Muscle of arm (tissue), 14 donors: ENCODE data around the gene UPB1. TPM values are rescaled to one million over a fixed set of nuclear protein-coding genes. Genes with fewer than 3 reads are reported as not detected.

Experiments
- DNase-seq: peaks from one replicate; pipeline ENCODE4 v3.0.0-alpha.2; 2013
- long read RNA-seq, 11 donors: transcript quantifications; one replicate each; lab custom pipeline, GENCODE V29; 2026
- polyA plus RNA-seq, 12 donors: library from polyadenylated mRNA; unstranded; fragments of 120-200 nt; gene quantifications; one replicate each; pipeline ENCODE4 v1.2.1, GENCODE V29; 2013; ENCODE audit not compliant: insufficient read length in 12 of 12

The UPB1 gene
- 1 to 10 TPM in 2 of 12 donors, under 1 TPM in 8, not detected in 2; 0.28 to 1.2 (median 0.65) TPM for polyA plus RNA-seq
- long read RNA-seq, donor 1: 0 reads
- long read RNA-seq, donor 2: 0 reads
- long read RNA-seq, donor 3: 0 reads
- long read RNA-seq, donor 4: 0 reads
- long read RNA-seq, donor 5: 0 reads
- long read RNA-seq, donor 6: 0 reads
- long read RNA-seq, donor 7: 0 reads
- long read RNA-seq, donor 8: 0 reads
- long read RNA-seq, donor 9: 0 reads
- long read RNA-seq, donor 10: 0 reads
- long read RNA-seq, donor 11: 0 reads

DNA sequence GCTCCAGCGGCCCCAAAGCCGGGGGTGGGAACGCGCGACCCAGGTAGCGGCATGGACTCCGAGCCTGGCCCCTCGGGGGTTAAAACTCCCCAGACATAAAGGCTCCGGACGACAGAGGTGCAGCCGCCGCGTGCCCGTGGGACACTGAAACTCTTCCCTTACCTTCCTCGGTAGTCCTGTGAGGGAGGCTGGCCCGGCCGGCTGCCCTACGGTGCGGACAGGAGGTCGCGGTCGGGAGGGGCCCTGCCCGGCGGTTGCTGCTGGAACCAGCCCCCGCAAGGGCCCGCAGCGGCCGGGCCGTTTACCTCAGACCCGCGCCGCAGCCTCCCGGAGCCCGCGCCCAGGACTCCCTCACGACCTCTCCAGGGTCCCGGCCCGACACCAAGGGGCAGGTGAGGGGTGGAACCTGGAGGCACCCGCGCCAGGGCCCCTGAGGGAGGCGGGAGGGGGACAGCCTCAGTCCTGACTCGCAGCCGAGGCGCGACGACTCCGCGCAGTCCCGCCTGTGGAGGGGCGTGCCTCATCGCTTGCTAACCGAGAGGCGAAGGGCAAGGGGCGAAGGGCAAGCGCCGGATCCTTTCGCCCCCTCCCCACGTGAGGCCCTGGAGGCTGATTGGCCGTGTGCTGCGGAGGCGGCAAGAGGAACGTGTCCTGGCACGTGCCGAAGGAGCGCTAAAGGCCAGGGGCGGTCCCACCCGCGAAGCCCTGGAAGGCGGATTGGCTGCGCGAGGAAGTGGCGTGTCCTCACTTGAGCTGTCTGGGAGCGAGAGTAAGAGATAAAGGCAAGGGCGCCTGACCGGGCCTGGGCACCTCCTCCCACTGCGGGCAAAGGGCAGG, at the start of gene UPB1:
UPB1 (plus strand) TSS at position 805 of the 837 bp plus-strand sequence. CDS start 72 bp downstream, outside the sequence.
- DNase-seq: no peak

DNA sequence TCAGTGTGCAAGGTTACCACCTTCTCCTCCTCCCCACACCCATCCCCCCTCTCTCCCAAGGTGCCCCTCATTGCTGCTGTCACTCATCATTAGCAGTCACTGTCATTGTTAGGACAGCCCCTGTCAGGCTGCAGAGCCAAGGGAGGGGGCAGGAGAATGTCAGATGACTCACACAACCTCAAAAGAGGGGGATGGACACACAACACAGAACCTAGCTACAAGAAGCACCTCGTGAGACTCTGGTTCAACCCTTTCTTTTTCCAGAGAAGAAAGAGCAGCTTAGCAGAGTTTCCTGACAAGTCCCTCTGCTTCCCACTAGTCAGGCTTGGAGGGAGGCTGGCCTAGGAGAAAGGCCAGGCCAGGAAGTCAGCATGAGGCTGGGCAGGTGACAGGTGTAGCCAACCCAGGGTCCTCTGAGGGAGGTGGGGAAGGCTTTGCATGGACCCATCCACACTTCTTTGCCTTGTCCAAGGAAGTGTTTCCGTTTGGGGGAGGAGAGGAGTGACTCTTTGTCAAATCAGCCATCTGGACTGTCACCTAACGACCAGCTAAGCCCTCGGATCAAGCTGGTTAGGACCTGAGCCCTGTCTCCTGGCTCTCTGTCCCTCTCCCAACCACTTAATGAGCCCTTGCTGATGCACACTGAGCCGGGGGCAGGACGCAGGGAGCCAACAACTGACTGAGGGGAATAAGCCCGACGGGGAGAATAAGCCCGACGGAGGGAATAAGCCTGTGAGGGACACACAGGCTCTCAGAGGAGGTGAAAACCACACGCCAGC, 49.5 kb upstream of the UPB1 start:
- no peak for DNase-seq

DNA sequence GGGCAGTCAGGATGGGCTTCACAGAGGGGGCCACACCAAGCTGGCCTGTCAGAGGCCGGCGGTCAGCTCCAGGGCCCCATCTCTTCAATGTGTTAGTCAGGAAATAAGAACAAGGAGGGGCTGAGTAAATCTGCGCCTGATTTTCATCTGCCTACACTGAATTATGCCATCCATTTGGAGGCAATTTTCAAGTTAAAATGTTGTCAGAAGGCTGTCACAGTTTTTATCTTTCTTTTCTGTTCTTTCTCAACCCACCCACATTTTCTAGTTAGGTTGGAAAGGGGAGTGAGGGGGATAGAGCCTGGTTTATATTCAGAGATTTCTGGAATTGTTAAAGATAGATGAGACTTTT, 48.9 kb upstream of the UPB1 start:
- no peak for DNase-seq

DNA sequence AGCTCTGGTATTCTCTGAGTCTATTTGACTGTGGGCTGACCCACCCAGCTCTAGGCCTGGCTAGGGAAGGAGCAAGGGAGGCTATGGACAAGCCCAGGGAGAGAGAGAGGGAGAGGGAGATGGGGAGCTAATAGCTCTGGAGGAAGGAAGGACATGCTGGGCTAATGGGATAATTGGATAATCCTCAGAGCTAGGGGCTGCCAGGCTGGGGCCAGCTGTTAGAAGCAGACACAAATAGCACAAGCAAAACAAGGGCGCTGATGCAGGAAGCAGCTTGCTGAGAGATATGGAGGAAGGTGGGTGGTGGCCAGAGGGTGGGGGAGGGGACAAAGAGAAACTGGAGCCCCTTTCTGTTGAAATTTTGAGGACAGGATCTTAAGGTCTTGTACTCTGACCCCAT, 44.5 kb upstream of the UPB1 start:
- no peak for DNase-seq

DNA sequence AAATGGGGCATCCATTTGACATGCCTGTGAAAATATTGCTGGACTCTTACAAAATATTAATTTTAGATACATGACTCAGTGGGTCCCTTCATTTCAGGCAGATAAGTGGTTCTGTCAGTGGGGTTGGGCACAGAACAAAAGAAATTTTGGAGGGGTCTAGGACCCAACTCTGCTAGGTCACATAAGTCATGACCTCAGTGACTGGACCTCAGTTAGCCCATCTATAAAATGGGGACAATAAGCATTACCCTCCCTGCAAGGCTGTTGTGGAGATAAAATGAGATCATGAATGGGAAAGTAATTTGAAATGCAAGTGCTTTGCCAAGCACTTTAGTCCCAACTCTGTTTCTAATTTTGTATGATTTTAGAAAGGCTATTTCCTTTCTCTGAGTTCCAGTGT, 44.0 kb upstream of the UPB1 start:
- DNase-seq: no peak

DNA sequence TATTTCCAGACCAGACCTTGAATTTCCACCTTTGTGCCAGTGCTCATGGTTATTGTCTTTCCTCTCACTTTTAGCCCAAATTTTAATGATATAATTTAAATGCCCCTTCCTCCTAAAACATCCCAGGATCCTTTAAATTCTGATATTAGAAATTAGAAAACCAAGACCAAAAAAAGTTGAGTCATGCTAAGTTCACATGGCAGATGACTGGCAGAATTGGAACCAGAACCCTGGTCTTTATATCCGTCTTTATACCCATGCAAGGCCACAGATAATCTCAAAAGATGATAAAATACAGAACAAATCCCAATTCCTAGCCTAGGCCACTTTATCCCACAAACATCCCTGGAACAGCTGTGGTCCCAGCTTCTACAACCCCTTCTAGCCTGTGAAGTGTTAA, 41.3 kb upstream of the UPB1 start:
- no peak for DNase-seq

DNA sequence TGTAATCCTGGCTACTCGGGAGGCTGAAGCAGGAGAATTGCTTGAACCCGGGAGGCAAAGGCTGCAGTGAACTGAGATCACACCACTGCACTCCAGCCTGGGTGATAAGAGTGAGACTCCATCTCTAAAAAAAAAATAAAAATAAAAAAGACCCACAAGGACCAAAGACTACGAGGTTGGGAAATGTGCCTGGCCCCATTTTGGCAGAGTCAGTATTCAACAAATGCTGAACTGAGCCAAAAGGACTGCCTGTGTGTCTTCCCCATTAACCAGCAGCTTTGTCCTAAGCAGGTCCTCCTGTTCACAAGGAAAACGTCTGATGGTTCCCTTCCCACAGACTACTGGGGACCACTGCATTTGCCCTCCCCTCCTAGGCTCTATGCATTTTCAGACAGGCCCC, 40.1 kb upstream of the UPB1 start:
- no peak for DNase-seq

DNA sequence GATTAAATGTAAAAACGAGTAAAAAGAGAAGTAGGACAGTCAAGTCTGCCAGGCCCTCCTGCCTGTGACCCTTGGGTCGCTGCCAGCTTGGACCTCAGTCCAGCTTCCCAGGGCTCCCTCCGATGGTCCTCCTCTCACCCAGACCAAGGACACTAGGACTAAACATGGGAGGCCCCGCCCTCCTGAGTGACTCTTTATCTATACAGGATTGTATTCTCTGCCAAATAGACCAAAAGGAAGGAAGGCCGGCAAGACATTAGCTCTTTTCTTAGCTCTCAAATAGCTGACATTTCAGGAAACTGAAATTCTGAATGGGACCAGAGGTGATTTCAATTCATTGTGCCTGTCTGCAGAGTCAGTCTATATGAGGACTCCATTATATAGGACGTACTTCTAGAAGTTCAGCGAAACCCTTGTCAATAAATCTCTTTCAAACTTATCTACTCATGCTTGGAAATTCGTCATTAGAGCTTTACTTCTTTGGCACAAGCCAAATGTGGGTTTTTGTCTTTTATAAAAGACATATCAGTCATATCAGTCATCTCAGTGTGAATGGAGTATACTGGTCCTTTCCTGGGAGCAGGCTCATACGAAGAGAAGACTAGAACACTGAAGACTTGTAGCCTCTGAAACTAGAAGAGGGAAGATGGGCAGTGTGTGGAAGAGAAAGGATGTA, 39.2 kb upstream of the UPB1 start:
- no peak for DNase-seq

DNA sequence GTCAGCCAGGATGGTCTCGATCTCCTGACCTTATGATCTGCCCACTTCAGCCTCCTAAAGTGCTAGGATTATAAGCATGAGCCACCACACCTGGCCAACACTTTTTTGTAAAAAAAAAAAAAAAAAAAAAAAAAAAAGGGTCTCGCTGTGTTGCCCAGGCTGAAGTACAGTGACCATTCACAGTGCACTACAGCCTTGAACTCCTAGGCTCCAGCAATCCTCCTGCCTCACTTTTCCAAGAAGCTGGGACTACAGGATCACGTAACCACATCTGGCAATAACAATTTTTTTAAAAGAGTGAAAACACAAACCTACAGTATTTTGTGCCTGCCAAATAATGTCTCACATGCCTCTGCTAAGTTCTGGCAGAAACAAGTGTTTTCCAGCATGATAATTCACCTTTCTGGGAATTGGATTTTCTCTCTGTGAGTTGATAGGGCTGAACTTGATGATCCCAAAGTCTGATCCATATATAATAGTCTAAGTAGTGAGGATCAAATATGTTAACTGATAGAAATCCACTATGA, 37.2 kb upstream of the UPB1 start:
- no peak for DNase-seq

DNA sequence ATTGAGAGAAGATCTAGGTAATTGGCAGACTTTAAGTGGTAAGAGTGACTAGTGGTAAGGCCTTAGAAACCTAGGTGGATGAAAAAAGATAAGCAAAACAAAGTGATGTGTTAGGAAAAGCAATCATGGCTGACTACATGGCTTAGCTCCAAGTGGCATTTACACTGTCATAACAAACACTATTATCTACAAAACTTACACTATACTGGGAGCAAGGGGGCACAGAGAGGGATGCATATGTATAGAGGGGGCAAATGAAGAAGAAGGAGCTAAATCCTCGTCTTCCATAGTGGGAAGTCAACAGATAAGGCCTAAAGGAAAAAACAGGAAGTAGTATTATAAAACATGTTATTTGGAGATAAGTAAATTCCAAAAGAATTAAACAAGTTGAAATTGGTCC, 35.2 kb upstream of the UPB1 start:
- no peak for DNase-seq

DNA sequence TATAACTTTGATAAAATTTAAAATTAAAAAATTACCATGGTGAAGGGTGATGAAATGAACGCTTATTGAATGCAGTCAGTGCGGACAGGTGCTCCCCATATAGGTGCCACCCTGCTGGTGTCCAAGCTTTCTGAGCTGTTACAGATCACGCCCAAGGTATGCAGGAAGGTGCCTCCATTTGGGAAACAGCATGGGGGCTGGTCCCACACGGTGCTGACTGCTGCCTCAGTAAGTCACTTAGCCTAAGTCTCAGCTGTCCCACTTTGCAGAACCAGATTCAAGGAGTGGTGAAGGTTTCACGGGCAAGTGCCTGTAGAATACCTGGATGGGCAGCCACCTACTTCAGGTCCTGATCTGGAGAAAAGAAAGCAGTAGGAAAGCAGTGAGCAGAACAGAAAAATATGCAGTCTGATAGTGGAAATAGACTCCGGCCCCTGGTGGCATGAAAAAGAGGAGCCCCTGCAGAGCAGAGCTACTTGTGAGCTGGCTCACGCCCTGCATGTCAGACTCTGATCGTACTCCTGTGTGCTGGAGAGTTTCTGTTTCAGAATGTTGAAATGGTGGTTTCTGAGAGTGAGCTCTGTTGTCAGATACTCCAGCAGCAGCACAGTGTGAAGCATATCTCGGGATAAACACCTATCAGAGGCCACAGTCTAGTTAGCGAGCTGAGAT, 34.6 kb upstream of the UPB1 start:
- no peak for DNase-seq

DNA sequence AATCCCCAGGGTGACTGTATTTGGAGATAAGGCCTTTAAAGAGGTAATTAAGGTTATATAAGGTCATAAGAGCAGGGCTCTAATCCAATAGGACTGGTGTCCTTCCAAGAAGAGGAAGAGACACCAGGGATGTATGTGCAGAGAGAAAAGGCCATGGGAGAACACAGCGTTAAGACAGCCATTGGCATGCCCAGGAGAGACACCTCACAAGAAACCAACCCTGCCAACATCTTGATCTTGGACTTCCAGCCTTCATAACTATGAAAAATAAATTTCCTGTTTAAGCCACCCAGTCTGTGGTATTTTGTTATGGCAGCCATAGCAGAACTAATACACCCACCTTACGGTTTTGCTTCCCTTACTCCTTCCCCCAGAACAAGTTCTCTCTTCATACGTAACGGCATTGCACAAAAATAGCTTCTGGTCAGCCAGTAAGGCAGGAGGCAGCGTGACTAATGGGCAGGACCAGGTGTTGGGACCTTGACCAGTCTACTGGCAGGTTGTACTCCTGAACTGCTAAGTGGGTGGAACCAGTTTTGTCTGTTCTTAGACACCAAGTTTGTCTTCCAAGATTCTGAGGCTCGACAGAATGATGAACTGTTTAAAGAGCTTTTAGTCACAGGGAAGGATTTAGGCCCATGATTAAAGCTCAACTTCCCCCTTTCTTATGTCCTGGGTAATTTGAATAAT, 31.9 kb upstream of the UPB1 start:
- no peak for DNase-seq

DNA sequence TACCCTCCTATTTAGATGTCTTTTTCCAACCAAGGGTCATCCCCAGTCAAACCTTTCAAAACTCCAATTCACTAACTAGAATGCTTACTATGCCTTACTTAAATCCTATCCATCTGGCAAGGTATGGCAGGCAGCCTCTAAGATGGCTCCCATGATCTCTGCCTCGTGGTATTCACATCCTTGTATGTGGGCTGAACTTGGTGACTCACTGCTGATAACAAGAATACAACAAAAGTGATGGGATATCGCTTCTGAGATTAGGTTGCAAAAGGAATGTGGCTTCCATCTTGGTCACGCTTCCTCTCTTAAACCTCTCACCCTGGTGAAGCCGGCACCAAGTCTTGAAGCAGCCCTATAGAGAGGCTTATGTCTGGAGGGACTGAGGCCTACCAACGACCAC, 29.6 kb upstream of the UPB1 start:
- DNase-seq: no peak

DNA sequence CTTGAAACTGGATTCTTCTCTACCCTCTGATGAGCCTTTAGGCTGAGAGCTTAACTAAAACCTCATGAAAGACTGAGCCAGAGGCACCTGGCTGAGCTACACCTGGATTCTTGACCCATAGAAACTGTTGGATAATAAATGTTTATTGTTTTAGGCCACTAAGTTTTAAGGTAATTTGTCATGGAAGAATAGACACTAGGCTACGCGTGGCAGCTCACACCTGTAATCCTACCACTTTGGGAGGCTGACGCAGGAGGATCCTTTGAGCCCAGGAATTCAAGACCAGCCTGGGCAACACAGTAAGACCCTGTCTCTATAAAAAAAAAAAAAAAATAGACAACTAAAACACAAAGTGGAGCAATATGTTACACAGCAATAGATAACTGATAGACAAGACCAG, 29.2 kb upstream of the UPB1 start:
- no peak for DNase-seq

DNA sequence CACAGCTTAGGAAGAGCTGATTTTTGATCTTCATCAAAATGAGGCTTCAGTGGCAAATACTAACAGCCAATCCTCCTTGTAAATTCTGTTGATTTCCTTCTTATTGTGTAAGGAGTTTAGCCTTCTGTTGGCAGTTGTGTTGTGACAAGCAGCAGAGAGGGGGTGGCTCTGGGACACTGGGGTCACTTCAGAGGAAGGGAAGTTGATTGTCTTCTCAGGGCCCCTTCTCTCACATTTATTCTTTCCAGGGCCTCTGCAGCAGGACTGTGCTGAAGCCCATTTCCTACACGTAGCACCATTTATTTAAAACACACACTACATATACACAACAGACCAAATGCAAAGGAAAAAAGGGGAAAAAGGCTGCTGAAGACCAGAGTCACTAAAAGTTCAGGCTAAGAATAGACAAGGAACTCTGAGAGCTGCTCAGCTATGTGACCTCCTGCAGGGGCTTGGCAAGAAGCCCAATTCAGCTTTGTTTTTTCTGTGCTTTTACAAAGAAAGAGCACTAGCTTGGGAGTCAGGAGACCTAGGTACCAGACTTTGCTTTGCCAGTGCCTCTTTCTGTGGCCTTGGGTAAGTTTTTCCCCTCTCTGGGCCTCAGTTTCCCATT, 28.3 kb upstream of the UPB1 start:
- peak; percentile 62 for DNase-seq

DNA sequence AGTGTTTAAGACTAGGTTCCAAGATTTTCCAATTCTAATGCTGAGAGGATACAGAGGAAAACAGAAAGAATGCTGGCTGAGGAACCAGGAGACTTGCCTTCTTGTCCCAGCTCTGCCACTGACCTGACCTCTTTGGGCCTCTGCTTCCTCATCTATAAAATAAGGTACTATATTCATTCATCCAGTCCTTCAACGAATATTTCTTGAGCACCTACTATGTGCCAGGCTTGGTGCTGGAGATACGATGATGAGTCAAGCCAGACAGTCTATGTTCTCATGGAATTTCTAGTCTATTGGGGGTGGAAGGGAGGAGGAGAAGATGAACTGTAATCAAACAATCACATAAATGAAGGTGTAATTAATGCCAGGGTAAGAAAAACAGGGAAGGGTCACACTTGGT, 27.8 kb upstream of the UPB1 start:
- DNase-seq: no peak

DNA sequence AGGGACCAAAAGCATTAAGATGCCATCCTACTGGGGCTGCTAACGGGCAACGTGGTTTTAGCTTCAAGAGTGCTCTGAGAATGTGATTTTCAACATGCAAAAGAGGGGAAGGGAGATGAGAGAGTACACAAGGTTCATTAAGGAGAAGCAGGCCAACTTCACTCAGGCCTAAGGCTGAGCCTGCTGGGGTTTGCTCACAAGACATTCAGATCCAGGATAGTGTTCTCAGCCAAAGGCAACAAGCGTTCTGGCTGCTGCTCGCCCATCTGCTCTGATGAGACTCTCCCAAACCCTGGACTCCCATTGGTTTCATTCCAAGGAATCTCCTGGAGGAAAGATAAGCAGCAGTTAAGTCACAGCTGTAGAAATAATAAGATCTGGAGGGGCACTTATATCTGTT, 23.6 kb upstream of the UPB1 start:
- peak; percentile 70 for DNase-seq

DNA sequence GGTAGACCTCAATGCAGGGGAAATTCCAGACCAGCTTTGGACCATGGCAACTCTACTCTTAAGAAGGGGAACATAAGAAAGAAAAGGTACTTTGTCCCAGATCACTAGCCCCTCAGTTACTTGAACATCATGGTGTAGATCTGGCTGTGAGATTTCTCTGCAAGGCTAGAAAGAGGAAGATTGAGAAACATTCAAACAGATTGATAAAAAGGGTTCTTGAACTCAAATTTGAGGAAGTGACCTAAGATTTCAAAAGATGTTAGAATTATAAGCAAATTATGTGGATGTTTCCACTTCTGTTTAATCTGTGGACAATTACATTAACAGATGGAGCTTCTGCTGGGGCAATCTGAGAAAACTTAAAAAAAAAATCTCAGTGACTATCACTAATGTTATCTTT, 21.8 kb upstream of the UPB1 start:
- DNase-seq: no peak

DNA sequence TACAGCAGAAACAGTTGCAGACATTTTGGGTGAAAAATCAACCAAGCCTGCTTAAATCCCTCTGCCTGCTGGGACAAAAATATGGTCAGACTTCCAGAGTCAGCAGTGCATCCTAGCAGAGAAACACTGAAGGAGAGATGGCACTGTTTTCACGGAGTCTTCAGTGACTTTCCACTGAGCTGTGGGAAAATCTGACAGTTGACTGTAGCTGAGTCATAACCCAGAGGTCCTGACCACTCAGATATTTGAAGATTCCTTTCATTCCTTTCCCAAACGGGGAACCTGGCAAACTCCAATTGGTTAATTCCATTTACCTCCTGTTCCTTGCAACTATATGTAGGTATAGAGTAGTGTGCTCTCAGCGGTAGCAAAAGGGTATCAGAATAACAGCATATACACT, 20.9 kb upstream of the UPB1 start:
- no peak for DNase-seq

DNA sequence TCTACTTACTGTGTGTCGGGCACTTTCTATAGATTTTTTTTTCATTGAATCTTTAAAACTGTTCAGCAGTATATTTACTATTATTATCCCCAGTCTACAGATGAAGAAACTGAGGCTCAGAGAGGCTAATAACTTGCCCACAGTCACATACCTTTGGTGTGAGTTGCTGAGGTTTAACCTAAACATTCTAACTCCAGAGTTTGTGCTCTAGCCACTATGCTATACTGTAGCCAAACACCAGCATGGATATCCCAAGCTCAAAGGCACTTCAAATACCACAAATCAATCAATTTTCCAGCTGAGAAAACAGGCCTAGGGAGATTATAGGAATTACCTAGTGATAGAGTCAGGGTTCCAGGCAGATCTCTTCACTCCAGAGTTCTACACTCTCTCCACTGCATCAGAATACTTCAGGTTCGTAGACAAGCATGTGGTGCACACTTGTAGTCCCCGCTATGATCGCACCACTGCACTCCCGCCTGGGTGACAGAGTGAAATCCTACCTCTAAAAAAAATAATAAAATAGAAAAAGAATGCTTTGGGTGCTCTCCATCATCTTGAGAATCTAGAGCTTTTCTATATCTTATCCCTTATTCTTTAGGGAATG, 20.4 kb upstream of the UPB1 start:
- no peak for DNase-seq
